ENCODE measurements around the gene MAGI3. TPM values are rescaled to one million over a fixed set of nuclear protein-coding genes. Genes with fewer than 3 reads are reported as not detected.

MAGI3 gene
- total and polyA plus RNA-seq, 7 donors: 0.76 to 7.1 (median 2.9) TPM

DNA sequence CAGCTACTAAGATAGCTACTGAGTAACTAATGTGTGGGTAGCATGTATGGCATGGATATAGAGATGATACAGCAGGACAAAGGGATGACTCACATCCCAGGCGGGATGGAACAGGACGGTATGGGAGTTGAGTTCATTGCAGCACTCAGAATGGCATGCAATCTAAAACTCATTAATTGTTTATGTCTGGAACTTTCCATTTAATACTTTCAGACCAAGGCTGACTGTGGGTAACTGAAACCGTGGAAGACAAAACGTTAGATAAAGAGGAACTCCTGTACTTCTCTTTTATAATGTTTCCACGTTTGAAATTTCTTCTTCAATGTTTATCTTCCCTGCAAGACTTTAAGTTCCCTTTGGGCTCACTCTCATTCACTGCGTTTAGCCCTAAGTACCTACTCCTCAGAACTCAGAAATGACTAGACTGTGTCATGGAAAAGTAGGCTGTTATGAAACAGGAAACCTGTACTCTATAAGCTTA is 151.9 kb downstream of the MAGI3 start:
- intact Hi-C loops (cut with DNase I): no loop called here
- Histone ChIP-seq H3K27me3 (ENCODE audit: insufficient read depth in 3 of 3, low read length in 2 of 3) (no peaks in the 10 kb centered on the region), H3K27ac (no peak overlapping the region), H3K9me3 (no peaks in the 10 kb centered on the region), H3K4me3 (no peak overlapping the region), H3K36me3 (ENCODE audit: insufficient read depth in 1 of 2, low read depth in 1 of 2) (no peaks in the 10 kb centered on the region), H3K4me1 (no peaks in the 10 kb centered on the region)
- ATAC-seq (no peak), DNase-seq (no peak)
- TF ChIP-seq, protein P1, sequence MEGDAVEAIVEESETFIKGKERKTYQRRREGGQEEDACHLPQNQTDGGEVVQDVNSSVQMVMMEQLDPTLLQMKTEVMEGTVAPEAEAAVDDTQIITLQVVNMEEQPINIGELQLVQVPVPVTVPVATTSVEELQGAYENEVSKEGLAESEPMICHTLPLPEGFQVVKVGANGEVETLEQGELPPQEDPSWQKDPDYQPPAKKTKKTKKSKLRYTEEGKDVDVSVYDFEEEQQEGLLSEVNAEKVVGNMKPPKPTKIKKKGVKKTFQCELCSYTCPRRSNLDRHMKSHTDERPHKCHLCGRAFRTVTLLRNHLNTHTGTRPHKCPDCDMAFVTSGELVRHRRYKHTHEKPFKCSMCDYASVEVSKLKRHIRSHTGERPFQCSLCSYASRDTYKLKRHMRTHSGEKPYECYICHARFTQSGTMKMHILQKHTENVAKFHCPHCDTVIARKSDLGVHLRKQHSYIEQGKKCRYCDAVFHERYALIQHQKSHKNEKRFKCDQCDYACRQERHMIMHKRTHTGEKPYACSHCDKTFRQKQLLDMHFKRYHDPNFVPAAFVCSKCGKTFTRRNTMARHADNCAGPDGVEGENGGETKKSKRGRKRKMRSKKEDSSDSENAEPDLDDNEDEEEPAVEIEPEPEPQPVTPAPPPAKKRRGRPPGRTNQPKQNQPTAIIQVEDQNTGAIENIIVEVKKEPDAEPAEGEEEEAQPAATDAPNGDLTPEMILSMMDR (IDR thresholded peaks at IDR 0.05): no peak
- 84 to 87% (median 84%) methylated on average over 6 of the region's 6 CpGs for WGBS, 3 donors

DNA sequence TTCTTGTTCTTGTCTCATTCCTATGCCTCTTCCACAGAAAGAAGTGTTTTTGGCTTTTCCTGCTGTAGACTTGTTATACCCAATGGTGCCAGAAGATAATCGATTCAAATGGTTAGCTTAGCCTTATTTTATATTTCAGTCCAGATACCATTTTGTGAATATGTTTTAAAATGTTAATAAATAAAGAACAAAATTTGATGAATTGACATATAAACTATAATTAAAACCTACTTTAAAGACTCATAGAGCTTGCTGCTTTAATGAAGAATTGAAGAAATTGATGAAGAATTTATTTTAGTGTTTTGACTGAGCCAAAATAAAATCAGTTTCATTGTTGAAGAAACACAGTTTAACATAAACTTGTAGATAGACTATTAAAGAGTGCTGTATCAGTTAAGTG is 152.8 kb downstream of the MAGI3 start:
- Histone ChIP-seq H3K9me3 (no peaks in the 10 kb centered on the region), H3K36me3 (ENCODE audit: insufficient read depth in 1 of 2, low read depth in 1 of 2) (no peaks in the 10 kb centered on the region), H3K27ac (no peak overlapping the region), H3K27me3 (ENCODE audit: insufficient read depth in 3 of 3, low read length in 2 of 3) (no peaks in the 10 kb centered on the region), H3K4me3 (no peak overlapping the region), H3K4me1 (no peaks in the 10 kb centered on the region)
- ATAC-seq (no peak), DNase-seq (no peak)
- TF ChIP-seq, protein P1 (IDR thresholded peaks at IDR 0.05): no peak
- 93 to 96% (median 95%) methylated on average over 1 of the region's 1 CpG for WGBS, 3 donors
- intact Hi-C loops (cut with DNase I): no loop called here

- Histone ChIP-seq H3K36me3 (ENCODE audit: insufficient read depth in 1 of 2, low read depth in 1 of 2) (no peaks in the 10 kb centered on the region), H3K27me3 (ENCODE audit: insufficient read depth in 3 of 3, low read length in 2 of 3) (no peaks in the 10 kb centered on the region), H3K27ac (no peak overlapping the region), H3K4me1 (no peaks in the 10 kb centered on the region), H3K4me3 (no peak overlapping the region), H3K9me3 (no peaks in the 10 kb centered on the region)
- TF ChIP-seq, protein P1 (IDR thresholded peaks at IDR 0.05): no peak
- DNase-seq (no peak), ATAC-seq (no peak)
- intact Hi-C loops (cut with DNase I): no loop called here
- 80 to 87% (median 84%) methylated on average over 3 of the region's 3 CpGs for WGBS, 3 donors
Observed at GRCh38 chr1:113545210-113545609, 154.9 kb downstream of the MAGI3 start.

GRCh38 chr1:113545626-113546025 is 155.3 kb downstream of the MAGI3 start:
- no peak for ATAC-seq
- TF ChIP-seq, protein P1 (IDR thresholded peaks at IDR 0.05): no peak

GRCh38 chr1:113551728-113552127 is 161.4 kb downstream of the MAGI3 start:
- H3K4me1 ChIP-seq: no peaks in the 10 kb centered on the region
- no peak for ATAC-seq
- TF ChIP-seq, protein P1 (IDR thresholded peaks at IDR 0.05): no peak
- no peaks in the 10 kb centered on the region for H3K9me3 ChIP-seq
- intact Hi-C loops (cut with DNase I): no loop called here
- no peak overlapping the region for H3K4me3 ChIP-seq
- H3K36me3 ChIP-seq (ENCODE audit: insufficient read depth in 1 of 2, low read depth in 1 of 2): no peaks in the 10 kb centered on the region
- H3K27ac ChIP-seq: no peak overlapping the region
- 91 to 93% (median 92%) methylated on average over 1 of the region's 1 CpG for WGBS, 3 donors
- no peak for DNase-seq
- H3K27me3 ChIP-seq (ENCODE audit: insufficient read depth in 3 of 3, low read length in 2 of 3): no peaks in the 10 kb centered on the region

More at GRCh38 chr1:113545626-113546025, 155.3 kb downstream of the MAGI3 start:
- Histone ChIP-seq H3K4me3 (no peak overlapping the region), H3K9me3 (no peaks in the 10 kb centered on the region), H3K4me1 (no peaks in the 10 kb centered on the region), H3K27ac (no peak overlapping the region), H3K36me3 (ENCODE audit: insufficient read depth in 1 of 2, low read depth in 1 of 2) (no peaks in the 10 kb centered on the region), H3K27me3 (ENCODE audit: insufficient read depth in 3 of 3, low read length in 2 of 3) (no peaks in the 10 kb centered on the region)
- intact Hi-C loops (cut with DNase I): no loop called here
- 55 to 60% (median 58%) methylated on average over 2 of the region's 2 CpGs for WGBS, 3 donors
- DNase-seq: no peak
